GM19035 (cell line): ENCODE data around the gene IGFL1.
"Not testable (repeated sequence)": the region's sequence is repeated elsewhere in the genome, so short reads cannot be mapped to it uniquely, and the experiment has no call there.

Source experiments
- ATAC-seq: cut with Tn5 transposase; IDR thresholded peaks from one replicate; pipeline ENCODE4 v1.9.1; 2021; ENCODE audit not compliant: unreplicated experiment

The IGFL1 gene

GRCh38 chr19:46229442-46229841, at the start of gene IGFL1:
TSS of gene IGFL1 (plus strand) at chr19:46229742. CDS start at chr19:46229775, 33 bp downstream.
- no peak for ATAC-seq

DNA sequence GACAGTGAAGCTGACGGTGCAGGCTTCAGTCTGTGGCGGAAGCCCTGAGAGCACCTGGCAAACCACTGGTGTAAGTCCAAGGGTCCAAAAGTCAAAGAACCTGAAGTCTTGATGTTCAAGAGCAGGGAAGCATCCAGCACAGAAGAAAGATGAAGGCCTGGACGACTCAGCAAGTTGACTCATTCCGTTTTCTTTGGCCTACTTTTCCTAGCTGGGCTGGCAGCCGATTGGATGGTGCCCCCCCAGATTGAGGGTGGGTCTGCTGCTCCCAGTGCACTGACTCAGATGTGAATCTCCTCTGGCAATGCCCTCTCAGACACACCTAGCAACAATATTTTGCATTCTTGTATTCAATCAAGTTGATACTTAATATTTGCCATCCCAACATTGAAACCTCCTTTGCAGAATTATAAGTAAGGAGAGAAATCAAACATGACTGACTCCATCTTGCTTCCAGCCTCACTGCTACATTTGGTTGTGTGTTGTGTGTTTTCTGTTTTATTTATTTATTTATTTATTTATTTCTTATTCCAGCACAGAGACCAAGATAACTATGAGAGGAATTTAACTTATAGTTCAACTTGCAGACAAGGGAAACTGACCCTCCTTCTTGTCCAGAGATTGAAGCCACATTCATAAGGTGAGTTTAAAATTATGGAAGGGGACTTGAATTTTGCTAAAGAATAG, 48.7 kb upstream of the IGFL1 start:
- no peak for ATAC-seq

DNA sequence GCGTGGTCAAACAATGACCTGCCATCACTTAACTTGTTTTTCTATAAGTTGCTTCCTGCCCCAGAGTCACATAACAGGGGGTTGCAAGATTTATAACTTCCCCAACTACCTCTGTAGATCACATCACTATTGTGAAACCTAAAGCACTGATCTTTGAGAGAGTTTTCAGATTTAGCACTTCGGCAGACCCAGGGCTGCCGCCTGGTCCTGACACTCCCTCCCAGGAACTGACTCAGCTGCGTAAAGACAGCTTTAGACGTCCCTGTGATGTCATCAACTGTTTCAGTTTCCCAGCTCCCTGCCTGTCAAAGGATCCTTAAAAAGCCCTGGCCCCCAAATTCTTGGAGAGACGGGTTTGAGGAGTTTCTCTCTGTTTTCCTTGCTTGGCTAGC, 48.2 kb upstream of the IGFL1 start:
- ATAC-seq, result no peak

DNA sequence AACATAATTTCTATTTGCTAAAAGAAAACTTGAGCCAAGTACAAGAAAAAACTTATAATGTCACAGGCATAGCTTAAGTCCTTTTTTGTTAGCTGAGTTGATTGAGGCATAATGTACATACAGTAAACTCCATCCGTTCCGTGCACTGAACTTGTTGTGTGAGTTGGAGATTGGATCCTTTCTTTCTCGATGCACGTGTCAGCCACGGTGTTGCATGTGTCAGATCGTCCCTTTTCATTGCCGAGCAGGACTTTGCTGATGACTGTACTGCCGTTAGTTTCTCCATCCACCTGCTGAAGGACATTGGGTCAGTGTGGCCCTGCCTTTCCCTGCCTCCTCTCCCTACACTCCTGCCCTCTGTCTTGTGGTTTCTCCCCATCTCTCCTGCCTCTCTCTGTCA, 47.1 kb upstream of the IGFL1 start:
- ATAC-seq, result no peak

- ATAC-seq, result not testable (repeated sequence)
Observed at GRCh38 chr19:46184775-46185710, 44.5 kb upstream of the IGFL1 start.

- no peak for ATAC-seq
Observed at GRCh38 chr19:46186101-46186716, 43.3 kb upstream of the IGFL1 start.

- no peak for ATAC-seq
Observed at GRCh38 chr19:46186717-46187101, 42.8 kb upstream of the IGFL1 start.

DNA sequence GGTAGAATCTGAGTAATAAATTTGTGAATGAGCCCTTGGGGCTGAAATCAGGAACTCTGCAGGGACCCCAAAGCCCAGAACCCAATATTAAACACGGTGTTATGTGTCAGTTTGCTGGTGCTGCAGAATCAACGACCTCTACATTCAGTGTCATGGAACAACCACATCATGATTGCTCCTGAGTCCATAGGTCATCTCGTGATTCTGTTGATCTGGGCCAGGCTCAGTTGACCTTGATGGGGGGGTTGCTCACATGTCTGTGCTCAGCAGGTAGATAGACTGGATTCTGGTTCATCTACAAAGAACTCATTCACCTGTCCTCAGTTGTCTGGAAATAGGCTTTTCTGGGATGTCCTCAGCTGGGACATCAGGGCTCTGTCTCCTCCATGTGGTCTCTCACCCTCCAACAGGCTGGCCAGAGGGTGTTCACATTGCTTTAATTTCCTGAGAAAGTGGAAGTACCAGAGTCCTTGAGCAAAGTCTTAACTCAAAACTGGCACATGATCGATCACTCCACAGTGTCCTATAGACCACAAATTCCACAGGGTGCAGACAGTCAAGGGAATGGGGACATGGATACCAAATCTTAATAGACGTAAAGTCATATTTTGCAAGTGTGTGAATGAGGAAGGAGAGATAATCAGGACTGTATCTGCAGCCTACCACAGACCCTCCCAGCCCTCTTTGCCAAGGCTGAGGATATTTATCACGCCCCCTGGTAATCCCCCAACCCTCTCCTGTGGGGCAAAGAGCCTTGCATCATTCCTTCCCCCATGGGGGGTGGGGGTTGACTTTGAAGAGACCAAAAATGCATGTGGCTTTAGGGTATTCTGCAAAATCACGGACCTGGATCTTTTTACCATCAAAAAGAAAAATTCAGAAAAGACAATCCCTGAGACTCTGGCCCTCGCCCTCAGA, 39.3 kb upstream of the IGFL1 start:
- no peak for ATAC-seq

GRCh38 chr19:46191356-46191755, 38.2 kb upstream of the IGFL1 start:
- ATAC-seq, result no peak

DNA sequence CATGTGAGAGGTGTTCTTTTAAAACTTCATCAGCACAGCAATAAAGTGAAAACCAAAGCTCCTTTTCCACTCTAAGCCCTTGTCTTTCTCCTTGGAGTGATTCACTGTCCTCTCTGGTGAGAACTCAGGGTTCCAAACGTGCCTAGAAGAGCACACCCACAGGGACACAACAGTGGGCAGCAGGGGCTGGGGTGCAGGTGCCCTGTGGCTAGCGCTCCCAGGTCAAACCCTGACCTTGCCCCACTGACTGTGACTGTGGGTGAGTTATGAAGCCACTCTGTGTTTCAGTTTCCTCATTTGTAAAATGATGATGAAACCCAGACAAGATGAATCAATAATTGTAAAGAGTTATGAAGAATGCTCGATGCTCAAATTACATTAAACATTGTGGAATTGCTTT, 37.6 kb upstream of the IGFL1 start:
- ATAC-seq, result no peak

DNA sequence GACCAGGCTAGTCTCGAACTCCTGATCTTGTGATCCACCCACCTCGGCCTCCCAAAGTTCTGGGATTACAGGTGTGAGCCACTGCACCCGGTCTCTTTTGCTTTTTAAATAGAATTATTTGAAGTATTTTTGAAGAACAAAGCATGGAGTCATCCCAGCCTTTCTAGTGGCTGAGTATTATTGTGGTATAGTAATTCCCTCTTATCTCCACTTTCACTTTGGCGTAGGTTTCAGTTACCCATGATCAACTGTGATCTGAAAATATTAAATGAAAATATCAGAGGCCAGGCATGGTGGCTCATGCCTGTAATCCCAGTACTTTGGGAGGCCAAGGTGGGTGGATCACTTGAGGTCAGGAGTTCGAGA, 36.9 kb upstream of the IGFL1 start:
- not testable (repeated sequence) for ATAC-seq

DNA sequence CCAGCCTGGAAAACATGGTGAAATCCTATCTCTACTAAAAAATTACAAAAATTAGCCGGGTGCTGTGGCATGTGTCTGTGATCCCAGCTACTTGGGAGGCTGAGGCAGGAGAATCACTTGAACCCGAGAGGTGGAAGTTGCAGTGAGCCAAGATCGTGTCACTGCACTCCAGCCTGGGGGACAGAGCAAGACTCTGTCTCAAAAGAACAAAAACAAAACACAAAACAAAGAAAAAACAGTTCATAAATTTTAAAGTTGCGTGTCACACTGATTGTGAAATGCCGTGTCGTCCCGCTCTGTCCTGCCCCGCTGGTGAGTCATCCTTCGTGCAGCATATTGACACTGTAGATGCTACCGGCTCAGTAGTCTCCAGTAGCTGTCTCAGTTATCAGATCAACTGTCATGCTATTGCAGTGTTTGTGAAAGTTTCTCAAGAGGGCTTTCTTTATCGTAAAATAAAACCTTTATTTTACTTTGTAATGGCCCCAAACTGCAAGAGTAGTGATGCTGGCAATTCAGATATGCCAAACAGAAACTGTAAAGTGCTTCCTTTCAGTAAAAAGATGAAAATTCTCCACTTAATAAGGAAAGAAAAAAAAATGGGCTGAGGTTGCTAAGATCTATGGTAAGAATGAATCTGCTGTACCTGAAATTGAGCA, 36.4 kb upstream of the IGFL1 start:
- no peak for ATAC-seq

GRCh38 chr19:46193678-46194077, 35.9 kb upstream of the IGFL1 start:
- ATAC-seq, result no peak

- ATAC-seq, result no peak
Observed at GRCh38 chr19:46195104-46195503, 34.4 kb upstream of the IGFL1 start.

GRCh38 chr19:46195919-46196318, 33.6 kb upstream of the IGFL1 start:
- ATAC-seq, result not testable (repeated sequence)

DNA sequence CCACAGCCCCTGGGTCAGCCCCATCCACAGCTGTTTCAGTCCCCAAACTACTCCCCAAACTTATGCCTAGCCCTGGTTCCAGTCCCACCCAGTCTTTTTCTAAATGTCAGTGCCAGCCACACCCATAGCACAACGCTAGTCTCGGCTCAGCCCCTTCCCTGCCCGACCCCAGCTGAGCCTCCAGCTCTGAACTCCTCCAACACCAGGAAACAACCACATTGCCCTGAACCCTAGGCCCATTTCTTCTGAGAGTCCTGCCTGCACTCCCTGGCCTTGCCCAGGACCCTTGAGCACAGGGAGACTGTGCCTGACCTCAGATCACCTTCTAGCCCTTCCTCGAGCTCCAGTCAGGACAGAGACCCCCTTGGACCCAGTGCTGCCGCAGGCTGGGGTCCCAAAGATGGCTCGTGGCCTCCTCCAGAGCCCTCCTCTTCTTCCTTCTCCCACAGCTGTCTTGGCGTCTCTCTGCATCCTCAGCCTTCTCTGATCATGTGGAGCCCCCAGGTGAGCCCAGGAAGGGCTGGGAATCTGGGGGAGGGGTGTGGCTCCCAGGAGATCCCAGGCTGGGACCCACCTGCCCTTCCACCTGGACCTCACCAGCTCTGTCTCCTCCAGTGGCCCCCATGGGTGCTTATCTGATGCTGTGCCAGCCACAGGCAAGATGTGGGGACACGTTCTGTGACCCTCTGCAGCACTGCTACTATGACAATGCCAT, 33.0 kb upstream of the IGFL1 start:
- ATAC-seq, result no peak

DNA sequence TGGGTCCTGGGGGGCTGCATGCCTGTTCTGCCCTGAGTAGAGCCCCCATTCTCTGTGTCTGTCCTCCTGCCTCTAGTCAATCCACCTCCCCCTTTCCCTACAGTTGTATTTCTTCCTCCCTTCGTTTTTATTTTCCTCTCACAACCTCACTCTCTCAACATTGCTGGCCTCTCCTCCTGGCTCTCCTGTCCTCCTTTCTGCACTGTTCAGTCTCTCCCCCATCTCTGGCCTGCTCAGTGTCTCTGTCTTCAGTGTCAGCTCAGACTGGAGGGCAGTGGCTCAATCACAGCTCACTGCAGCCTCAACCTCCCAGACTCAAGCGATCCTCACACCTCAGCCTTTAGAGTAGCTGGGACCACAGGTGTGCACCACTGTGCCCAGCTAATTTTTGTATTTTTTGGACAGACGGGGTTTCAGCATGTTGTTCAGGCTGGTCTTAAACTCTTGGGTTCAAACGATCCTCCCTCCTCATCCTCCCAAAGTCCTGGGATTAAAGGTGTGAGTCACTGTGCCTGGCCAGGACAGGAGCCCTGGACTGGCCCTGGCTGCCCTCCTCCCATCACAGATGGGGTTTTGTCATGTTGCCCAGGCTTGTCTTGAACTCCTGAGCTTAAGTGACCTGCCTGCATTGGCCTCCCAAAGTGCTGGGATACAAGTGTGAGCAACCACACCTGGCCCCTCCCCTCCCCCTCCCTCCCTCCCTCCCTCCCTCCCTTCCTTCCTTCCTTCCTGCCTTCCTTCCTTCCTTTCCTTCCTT, 32.0 kb upstream of the IGFL1 start:
- ATAC-seq, result no peak

- no peak for ATAC-seq
Observed at GRCh38 chr19:46198756-46199155, 30.8 kb upstream of the IGFL1 start.
